HG03175 (cell line): ENCODE results near the gene ANO2.

ENCODE experiments used
- ATAC-seq: cut with Tn5 transposase; IDR thresholded peaks from one replicate; pipeline ENCODE4 v1.9.1; 2021; ENCODE audit warnings: mild to moderate bottlenecking, moderate library complexity; ENCODE audit not compliant: unreplicated experiment

Gene ANO2

GRCh38 chr12:5587711-5588121 is 357.3 kb downstream of the ANO2 start:
- ATAC-seq = no peak

- ATAC-seq = no peak
These were observed 358.9 kb downstream of the ANO2 start for GRCh38 chr12:5586201-5586600.

- no peak for ATAC-seq
These were observed 359.9 kb downstream of the ANO2 start for GRCh38 chr12:5585178-5585577.

GRCh38 chr12:5584412-5585175 is 360.5 kb downstream of the ANO2 start:
- no peak for ATAC-seq

GRCh38 chr12:5582541-5582940 is 362.5 kb downstream of the ANO2 start:
- ATAC-seq = no peak

GRCh38 chr12:5582018-5582417 is 363.0 kb downstream of the ANO2 start:
- ATAC-seq = no peak

GRCh38 chr12:5581616-5582015 is 363.4 kb downstream of the ANO2 start:
- no peak for ATAC-seq

GRCh38 chr12:5581019-5581418 is 364.0 kb downstream of the ANO2 start:
- no peak for ATAC-seq

- no peak for ATAC-seq
These were observed 366.3 kb downstream of the ANO2 start for GRCh38 chr12:5578775-5579174.

- ATAC-seq = no peak
These were observed 367.3 kb downstream of the ANO2 start for GRCh38 chr12:5577741-5578140.

GRCh38 chr12:5577211-5577612 is 367.8 kb downstream of the ANO2 start:
- ATAC-seq = no peak

- ATAC-seq = no peak
These were observed 369.1 kb downstream of the ANO2 start for GRCh38 chr12:5575987-5576386.

- ATAC-seq = no peak
These were observed 369.8 kb downstream of the ANO2 start for GRCh38 chr12:5575232-5575631.

- no peak for ATAC-seq
These were observed 371.7 kb downstream of the ANO2 start for GRCh38 chr12:5573390-5573789.

- ATAC-seq = no peak
These were observed 373.9 kb downstream of the ANO2 start for GRCh38 chr12:5571115-5571514.

- ATAC-seq = no peak
These were observed 374.6 kb downstream of the ANO2 start for GRCh38 chr12:5570416-5570815.

GRCh38 chr12:5568325-5568981 is 376.6 kb downstream of the ANO2 start:
- ATAC-seq = no peak

- ATAC-seq = no peak
These were observed 377.9 kb downstream of the ANO2 start for GRCh38 chr12:5567016-5567725.

GRCh38 chr12:5565933-5566599 is 379.0 kb downstream of the ANO2 start:
- no peak for ATAC-seq

GRCh38 chr12:5562581-5562980 is 382.5 kb downstream of the ANO2 start:
- no peak for ATAC-seq

GRCh38 chr12:5561846-5562245 is 383.2 kb downstream of the ANO2 start:
- no peak for ATAC-seq
